Retinal pigment epithelial cell (primary cell): ENCODE measurements around the gene TXNDC12.

Experiments used
- DNase-seq: peaks from one replicate; pipeline ENCODE4 v3.0.0-alpha.2; 2010; ENCODE audit warnings: low read depth
- H3K4me3 ChIP-seq: 2 replicates; pipeline ENCODE4 v1.5.1; 2011; ENCODE audit warnings: mild to moderate bottlenecking, low read length, control low read depth, moderate library complexity
- TF ChIP-seq, protein P1 (sequence below): conservative IDR thresholded peaks from 2 replicates; pipeline ENCODE4 v1.5.1; 2011; ENCODE audit warnings: low read depth, low read length, control low read depth, inconsistent platforms

TXNDC12 gene

DNA sequence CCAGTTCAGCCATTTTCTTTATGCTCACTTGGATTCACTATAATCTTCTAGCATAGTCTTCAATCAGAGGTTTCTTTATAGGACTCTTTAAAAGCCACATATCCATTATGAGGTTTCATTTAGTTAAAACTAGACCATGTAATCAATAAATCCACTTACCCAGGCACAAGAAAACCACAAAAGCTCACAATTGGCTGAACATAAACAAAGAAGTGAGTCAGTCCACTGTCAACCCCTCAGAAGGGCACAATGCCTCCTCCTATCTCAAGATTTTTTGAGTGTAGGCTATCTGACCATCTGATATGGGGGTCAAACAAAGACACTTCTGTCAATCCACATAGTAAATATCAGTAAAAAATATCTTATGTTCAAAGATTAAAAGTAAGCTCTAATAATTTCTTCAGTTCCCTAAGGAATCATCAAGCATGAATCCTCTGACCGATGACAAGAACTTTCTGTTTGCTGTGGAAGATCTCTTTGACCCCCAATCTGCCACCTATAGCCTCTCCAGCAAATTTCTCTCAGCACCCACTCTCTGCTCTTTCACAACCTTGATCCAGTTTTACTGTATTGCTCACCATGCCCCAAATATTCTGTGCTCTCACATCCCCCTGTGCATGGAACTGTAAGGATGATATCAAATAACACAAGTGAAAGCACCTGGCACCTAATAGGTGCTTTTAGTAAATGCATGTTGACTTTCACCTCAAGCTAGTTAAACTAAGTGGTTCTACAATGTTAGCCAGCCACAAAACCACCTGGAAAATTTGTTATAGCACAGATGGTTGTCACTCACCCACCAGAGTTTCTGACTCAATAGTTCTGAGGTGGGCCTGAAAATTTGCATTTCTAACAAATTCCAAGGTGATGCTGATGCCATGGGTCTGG, 81.2 kb downstream of the TXNDC12 start:
- TF ChIP-seq, protein P1, sequence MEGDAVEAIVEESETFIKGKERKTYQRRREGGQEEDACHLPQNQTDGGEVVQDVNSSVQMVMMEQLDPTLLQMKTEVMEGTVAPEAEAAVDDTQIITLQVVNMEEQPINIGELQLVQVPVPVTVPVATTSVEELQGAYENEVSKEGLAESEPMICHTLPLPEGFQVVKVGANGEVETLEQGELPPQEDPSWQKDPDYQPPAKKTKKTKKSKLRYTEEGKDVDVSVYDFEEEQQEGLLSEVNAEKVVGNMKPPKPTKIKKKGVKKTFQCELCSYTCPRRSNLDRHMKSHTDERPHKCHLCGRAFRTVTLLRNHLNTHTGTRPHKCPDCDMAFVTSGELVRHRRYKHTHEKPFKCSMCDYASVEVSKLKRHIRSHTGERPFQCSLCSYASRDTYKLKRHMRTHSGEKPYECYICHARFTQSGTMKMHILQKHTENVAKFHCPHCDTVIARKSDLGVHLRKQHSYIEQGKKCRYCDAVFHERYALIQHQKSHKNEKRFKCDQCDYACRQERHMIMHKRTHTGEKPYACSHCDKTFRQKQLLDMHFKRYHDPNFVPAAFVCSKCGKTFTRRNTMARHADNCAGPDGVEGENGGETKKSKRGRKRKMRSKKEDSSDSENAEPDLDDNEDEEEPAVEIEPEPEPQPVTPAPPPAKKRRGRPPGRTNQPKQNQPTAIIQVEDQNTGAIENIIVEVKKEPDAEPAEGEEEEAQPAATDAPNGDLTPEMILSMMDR: no peak
- DNase-seq: no peak
- H3K4me3 ChIP-seq: no peak overlapping the region
